Right lobe of liver (tissue), 4 donors: ENCODE measurements around the gene WDR91.

Source experiments
- CTCF ChIP-seq, 4 donors: fragments of 200-600 bp in 3 of 4; fragments of 450-650 bp in 1 of 4; IDR thresholded peaks; one replicate each; pipeline versions ENCODE4 v1.5.1 to v1.8.0; 2016 to 2022; ENCODE audit warnings: antibody characterized with exemption in 4 of 4, mild to moderate bottlenecking in 2 of 4
- POLR2A ChIP-seq: fragments of 450-650 bp; IDR thresholded peaks from one replicate; pipeline ENCODE4 v1.6.1; 2017; ENCODE audit warnings: antibody characterized with exemption, mild to moderate bottlenecking
- donor health status: DM: no; HTN: no; CAD: no.
- donor health status: DM: no; HTN: no; CAD: no.
- donor health status: DM: no; HTN: yes; CAD: no.

- TF ChIP-seq CTCF (IDR thresholded peaks at IDR 0.05) (no peak), POLR2A (no peak)
Measured at GRCh38 chr7:135233570-135233969, 22.2 kb upstream of the WDR91 start, which contains the start of gene STRA8.
